T1000 (cell line): Measurements from ENCODE around the gene MGLL.
"Not testable (repeated sequence)": the region's sequence is repeated elsewhere in the genome, so short reads cannot be mapped to it uniquely, and the experiment has no call there.

Experiments used
- DNase-seq: peaks from one replicate; lab custom pipeline; 2025; ENCODE audit warnings: mixed read lengths; lab: John Stamatoyannopoulos, UW

MGLL gene

GRCh38 chr3:127708837-127709236 lies 113.5 kb downstream of the MGLL start:
- no peak for DNase-seq

DNA sequence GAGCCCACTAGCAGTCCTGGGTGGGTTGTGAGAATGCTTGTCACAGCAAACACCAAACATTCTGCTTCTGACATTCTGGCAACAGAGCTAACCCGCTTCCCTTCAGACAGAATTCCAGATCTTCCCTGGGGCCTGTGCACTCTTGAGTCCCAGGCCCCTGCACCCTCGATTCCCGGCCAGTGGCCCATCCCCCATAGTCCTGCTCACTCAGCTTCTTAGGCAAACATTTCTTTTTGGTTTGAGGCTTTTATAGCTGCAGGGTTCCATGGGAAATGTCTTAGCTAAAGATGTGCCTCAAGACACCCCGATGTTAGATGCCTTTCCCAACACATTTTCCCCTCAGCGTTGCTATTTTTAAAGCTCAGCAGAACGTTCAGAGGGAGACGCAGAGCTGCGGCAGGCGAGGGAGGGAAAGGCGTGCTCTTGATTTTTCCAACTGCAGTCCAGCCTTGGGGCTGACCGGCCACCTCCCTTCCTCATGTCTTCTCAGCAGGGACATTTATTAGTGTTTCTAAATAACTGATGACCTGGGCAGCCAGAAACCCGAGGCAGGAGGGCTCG lies 114.4 kb downstream of the MGLL start:
- DNase-seq: no peak

GRCh38 chr3:127706785-127707351 lies 115.4 kb downstream of the MGLL start:
- DNase-seq: no peak

GRCh38 chr3:127706312-127706711 lies 116.0 kb downstream of the MGLL start:
- no peak for DNase-seq

DNA sequence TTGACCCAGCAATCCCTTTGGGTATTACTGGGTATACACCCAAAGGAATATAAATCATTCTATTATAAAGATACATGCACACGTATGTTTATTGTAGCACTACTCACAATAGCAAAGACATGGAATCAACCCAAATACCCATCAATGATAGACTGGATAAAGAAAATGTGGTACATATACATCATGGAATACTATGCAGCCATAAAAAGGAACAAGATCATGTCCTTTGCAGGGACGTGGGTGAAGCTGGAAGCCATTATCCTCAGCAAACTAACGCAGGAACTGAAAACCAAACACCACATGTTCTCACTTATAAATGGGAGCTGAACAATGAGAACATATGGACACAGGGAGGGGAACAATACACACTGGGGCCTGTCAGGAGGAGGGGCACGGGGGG lies 117.5 kb downstream of the MGLL start:
- not testable (repeated sequence) for DNase-seq

DNA sequence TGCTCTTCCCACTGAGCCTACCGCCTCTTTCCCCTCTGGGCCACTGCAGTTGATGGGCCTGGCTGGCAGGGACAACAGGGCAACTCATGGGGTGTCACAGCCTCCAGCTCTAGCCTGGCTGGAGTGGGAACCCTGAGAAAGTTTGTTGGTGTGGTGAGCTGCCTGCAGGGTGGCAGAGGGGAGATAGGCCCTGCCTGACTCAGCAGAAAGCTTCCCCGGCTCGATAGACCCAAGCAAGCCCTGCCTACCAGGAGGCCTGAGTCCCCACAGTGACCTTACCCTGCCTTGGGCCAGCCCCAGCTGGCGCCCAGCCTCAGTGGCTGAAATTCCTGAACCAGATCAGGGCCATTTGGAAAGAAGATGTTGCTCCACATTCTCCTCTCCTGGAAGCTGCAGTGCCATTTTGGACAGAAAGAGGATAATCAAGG lies 120.2 kb downstream of the MGLL start:
- no peak for DNase-seq

- no peak for DNase-seq
Observed at GRCh38 chr3:127701280-127701911, 120.9 kb downstream of the MGLL start.

GRCh38 chr3:127700406-127700805 lies 121.9 kb downstream of the MGLL start:
- DNase-seq: no peak

- DNase-seq: no peak
Observed at GRCh38 chr3:127699416-127700300, 122.7 kb downstream of the MGLL start.

GRCh38 chr3:127698691-127699415 lies 123.5 kb downstream of the MGLL start:
- no peak for DNase-seq

DNA sequence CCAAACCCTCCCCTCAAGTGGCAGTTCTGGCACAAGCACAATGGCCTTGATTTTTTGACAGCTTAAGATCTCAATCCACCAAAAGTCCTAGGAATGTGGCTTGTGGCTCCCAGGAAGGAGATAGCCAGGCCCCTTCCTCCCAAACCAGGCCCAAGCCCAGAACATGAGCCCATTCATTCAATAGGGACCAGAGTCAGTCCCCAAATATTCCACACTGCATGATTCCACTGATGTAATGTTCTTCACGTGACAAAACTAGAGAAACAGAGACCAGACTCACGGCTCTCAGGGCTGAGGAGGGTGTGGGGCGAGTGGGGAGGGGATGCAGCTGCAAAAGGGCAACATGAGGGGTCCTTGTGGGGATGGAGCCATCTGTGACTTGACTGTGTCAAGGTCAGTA lies 124.0 kb downstream of the MGLL start:
- DNase-seq: no peak

DNA sequence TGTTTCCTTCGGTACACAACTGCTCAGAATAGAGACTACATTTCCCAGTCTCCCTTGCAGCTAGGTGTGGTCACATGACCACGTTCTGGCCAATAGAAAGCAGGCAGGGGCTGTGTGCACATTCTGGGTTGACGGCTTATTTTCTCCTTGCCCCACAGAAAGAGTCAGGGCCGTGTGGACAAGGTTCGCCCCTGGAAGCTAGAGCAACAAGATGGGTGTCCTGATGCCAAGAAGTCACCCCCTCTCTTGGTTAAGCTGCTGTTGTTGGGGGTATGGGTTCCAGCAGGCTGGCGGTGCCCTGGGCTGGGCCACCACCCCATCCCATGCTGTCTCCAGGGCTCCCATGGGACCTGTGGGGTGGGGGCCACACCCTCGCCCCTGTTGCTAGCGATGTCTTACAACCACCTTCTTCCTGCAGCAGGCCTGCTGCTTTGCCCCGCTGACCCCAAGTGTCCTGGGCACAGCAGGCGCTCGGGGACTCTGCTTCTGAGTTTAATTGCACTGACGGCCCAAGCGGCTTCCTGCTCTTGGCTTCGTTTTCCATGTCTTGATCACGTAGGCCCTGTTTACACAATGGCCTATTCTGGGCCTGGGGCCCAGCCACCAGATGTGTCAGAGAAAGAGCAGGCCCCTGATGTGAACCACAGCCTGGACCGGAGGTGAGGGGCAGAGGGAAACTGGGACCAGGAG lies 124.6 kb downstream of the MGLL start:
- DNase-seq: peak; percentile 40

DNA sequence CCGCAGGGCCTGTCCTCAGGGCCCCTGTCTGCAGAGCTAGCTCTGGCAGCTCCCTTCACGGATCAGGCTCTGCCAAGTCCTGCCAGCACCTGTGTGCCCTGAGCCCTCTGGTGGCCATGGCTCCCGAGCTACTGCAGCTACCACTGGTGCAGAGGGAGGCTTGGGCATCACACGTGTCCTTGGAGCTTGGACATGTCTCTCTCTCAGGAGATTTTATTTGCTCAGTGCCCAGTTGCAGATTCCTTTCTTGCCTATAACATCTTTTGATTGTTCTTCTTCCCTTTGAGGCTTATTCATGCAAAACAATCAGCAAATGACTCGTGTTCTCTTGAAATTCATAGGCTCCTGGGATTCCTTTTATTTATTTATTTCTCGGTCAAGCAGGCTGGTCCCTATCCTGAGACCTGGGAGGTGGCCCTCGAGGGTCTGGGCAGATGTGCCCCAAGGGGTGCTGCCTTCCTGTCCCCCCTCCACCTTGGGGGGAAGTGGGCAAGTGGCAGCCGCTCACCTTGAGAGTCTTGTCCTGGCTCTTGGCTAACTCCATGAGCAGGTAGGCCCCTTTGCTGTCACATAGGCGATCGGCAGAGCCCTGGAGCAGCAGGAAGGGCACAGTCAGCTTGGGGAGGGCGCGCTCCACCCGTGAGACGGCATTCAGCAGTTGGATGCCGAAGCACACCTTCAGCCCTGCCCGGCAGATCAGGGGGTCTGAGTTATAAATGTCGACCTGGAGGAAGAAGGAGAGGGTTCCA lies 127.7 kb downstream of the MGLL start:
- DNase-seq: no peak

GRCh38 chr3:127693336-127693843 lies 128.9 kb downstream of the MGLL start:
- DNase-seq: no peak

DNA sequence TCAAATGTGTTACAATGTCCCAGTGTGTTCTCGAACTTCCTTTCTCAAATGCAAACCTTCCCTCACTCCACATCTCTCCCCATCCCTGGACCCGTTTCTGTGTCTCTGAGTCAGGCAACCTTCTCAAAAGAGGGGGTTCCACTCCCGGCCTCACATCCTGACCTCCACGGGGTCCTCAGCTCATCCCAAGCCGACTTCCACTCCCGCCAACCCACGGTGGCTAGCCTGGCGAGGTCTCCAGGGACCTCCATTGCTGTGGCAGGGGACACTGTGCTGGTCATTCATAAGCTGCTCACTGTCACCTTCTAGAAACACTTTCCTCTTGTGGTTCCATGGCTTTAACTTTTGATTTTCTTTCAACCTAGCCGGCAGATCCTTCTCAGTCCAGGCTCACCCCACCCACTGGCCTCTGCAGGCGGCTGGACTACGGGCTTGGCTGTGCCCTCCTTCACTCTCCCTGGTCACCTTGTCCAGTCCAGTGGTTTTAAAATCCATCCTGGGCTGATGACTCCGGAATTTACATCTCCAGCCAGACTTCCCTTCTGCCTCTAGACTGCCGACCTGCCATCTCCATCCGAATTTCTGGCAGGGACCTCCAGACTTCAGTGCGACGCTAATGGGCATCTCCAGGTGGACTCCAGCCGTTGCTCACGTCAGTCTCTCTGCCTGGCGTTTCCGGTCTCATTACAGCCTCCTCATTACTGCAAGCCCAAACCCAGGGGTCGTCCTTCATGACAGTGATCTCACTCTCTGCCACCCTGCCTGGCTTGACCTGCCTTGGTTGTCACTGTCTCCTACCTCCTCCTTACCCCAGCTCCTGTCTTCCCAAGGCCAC lies 129.6 kb downstream of the MGLL start:
- DNase-seq: no peak

DNA sequence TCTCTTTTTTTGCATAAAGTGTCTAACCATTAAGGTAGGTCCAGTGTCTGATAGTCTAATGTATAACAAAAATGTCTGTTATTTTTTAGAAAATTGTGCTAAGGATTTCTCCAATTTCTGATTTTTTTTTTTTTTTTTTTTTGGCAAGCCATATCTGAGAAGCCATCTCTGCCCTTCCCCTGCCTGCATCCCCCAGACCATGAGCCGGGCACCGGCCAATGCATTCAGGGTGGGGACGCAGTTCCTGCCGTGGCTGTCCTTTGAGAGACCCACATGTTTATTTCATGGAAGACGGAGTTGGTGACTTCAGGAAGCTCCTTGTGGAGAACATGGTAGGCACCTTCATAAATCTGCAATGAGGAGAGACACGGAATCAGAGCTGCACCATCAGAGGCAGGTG lies 130.3 kb downstream of the MGLL start:
- no peak for DNase-seq

- no peak for DNase-seq
Observed at GRCh38 chr3:127691489-127691888, 130.8 kb downstream of the MGLL start.

- peak; percentile 8 for DNase-seq
Observed at GRCh38 chr3:127690823-127691452, 131.4 kb downstream of the MGLL start.

DNA sequence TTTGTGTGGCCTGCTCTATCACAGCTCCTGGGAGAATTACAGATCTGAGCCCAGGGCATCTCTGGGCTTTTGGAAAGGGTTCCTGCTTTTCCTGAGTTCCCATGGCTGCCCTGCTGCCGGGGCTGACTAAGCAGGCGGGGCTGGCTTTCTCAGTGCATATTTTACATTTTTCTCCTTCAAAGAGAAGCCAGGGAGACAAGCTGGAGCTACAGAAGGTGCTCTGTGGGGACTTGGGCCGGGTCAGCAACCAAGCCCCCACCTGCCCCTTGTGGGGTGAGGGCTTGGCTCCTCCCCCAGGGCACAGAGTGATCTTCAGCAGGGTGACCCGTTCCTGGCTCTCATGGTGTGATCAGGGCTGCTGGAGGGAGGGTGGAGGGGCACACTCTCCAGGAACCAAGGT lies 132.2 kb downstream of the MGLL start:
- peak; percentile 18 for DNase-seq
